Stimulated activated CD8-positive, alpha-beta memory T cell treated with anti-CD3 and anti-CD28 coated beads, Interleukin-7, amount 100 ng/mL, for 48 hours (primary cell): ENCODE data around the gene SERINC3.
"Not testable (repeated sequence)": the region's sequence is repeated elsewhere in the genome, so short reads cannot be mapped to it uniquely, and the experiment has no call there.

ENCODE experiments used
- DNase-seq, 2 donors: peaks; one replicate each; pipeline ENCODE4 v3.0.0-alpha.2; 2020; ENCODE audit warnings: low read depth in 1 of 2; ENCODE audit errors: extremely low read depth in 1 of 2

Gene SERINC3

GRCh38 chr20:44494681-44495080 is 27.2 kb downstream of the SERINC3 start:
- no peak for DNase-seq

GRCh38 chr20:44494266-44494665 is 27.6 kb downstream of the SERINC3 start:
- DNase-seq = no peak

GRCh38 chr20:44491635-44492395 is 30.1 kb downstream of the SERINC3 start:
- DNase-seq = no peak

GRCh38 chr20:44489931-44490330 is 31.9 kb downstream of the SERINC3 start:
- DNase-seq = no peak

- DNase-seq = no peak
These were observed 32.6 kb downstream of the SERINC3 start for GRCh38 chr20:44489223-44489622.

GRCh38 chr20:44488551-44488950 is 33.3 kb downstream of the SERINC3 start:
- no peak for DNase-seq

GRCh38 chr20:44485830-44486198 is 36.1 kb downstream of the SERINC3 start:
- no peak for DNase-seq

- DNase-seq = no peak
These were observed 36.6 kb downstream of the SERINC3 start for GRCh38 chr20:44485078-44485829.

- no peak for DNase-seq
These were observed 38.8 kb downstream of the SERINC3 start for GRCh38 chr20:44483112-44483511.

GRCh38 chr20:44481719-44482416 is 40.0 kb downstream of the SERINC3 start:
- DNase-seq = no peak

GRCh38 chr20:44480097-44480496 is 41.8 kb downstream of the SERINC3 start:
- DNase-seq = no peak

- no peak for DNase-seq
These were observed 42.2 kb downstream of the SERINC3 start for GRCh38 chr20:44479643-44480042.

GRCh38 chr20:44478206-44478605 is 43.7 kb downstream of the SERINC3 start:
- no peak for DNase-seq

GRCh38 chr20:44477151-44477550 is 44.7 kb downstream of the SERINC3 start:
- no peak for DNase-seq

- peak; percentile 84 for DNase-seq
These were observed 45.9 kb downstream of the SERINC3 start, which contains the start of gene TTPAL for GRCh38 chr20:44475694-44476560. Gene TTPAL (plus strand): TSS chr20:44475874. CDS start chr20:44480000, 4,126 bp downstream.

GRCh38 chr20:44475372-44475693 is 46.5 kb downstream of the SERINC3 start:
- DNase-seq = no peak

- not testable (repeated sequence) for DNase-seq
These were observed 49.6 kb downstream of the SERINC3 start for GRCh38 chr20:44472283-44472682.

GRCh38 chr20:44471481-44471882 is 50.4 kb downstream of the SERINC3 start:
- DNase-seq = no peak

- DNase-seq = no peak
These were observed 51.5 kb downstream of the SERINC3 start for GRCh38 chr20:44470327-44470726.

- DNase-seq = no peak
These were observed 53.7 kb downstream of the SERINC3 start for GRCh38 chr20:44468044-44468782.
